HG02610 (cell line): Measurements from ENCODE around the gene ENSA.
A peak's percentile ranks its signal among the peaks of the same experiment; 100 is the strongest.
"Not testable (repeated sequence)": the region's sequence is repeated elsewhere in the genome, so short reads cannot be mapped to it uniquely, and the experiment has no call there.

Experiments
- ATAC-seq: cut with Tn5 transposase; IDR thresholded peaks from one replicate; pipeline ENCODE4 v1.9.1; 2021; ENCODE audit warnings: mild to moderate bottlenecking, moderate library complexity; ENCODE audit not compliant: unreplicated experiment

Gene ENSA

DNA sequence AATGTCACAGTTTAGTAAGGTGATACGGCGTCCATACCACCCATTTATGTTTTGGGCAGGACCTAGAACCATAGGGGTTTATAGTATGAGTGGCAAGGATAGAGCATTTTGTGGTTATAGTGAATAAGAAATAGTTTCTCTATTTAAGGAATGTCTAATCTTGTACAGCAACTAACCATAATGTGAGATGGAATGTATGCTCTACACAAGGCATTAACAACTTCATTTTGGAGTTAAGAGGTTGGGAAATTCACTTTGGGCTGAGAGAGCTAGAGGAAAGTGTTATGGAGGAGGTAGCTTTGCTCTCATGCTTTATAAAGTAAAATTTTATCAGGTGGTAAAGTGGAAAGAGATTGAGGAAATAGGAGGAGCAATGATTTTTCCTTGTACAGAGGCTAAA lies 47.0 kb downstream of the ENSA start:
- no peak for ATAC-seq

DNA sequence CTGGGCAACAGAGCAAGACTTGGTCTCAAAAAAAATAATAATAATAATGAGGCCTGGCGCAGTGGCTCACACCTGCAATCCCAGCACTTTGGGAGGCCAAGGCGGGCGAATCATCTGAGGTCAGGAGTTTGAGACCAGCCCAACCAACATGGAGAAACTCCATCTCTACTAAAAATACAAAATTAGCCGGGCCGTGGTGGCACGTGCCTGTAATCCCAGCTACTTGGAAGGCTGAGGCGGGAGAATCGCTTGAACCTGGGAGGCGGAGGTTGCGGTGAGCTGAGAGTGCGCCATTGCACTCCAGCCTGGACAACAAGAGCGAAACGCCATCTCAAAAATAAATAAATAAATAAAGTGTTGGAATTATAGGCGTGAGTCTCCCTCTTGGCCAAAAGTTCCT lies 47.5 kb downstream of the ENSA start:
- ATAC-seq: not testable (repeated sequence)

DNA sequence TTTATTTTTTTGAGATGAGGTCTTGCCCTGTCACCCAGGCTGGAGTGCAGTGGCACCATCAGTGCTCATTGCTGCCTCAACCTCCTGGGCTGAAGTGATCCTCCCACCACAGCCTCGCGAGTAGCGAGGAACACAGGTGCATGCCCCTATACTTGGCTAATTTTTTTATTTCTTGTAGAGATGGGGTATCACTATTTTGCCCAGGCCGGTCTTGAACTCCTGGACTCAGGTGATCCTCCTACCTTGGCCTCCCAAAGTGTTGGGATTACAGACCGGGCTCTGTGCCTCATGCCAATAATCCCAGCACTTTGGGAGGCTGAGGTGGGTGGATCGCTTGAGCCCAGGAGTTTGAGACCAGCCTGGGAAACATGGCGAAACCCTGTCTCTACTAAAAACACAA lies 48.0 kb downstream of the ENSA start:
- not testable (repeated sequence) for ATAC-seq

DNA sequence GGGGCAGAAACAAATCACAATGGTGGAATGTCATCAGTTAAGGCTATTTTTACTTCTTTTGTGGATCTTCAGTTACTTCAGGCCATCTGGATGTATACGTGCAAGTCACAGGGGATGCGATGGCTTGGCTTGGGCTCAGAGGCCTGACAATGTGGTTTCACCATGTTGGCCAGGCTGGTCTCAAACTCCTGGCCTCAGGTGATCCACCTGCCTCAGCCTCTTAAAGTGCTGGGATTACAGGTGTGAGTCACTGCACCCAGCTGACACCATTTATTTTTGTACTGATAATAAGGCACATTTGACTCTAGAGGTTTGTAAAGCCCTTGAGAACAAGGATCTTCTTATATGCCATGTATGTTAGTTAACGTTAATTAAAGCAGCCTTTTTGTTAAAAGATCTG lies 48.4 kb downstream of the ENSA start:
- not testable (repeated sequence) for ATAC-seq

DNA sequence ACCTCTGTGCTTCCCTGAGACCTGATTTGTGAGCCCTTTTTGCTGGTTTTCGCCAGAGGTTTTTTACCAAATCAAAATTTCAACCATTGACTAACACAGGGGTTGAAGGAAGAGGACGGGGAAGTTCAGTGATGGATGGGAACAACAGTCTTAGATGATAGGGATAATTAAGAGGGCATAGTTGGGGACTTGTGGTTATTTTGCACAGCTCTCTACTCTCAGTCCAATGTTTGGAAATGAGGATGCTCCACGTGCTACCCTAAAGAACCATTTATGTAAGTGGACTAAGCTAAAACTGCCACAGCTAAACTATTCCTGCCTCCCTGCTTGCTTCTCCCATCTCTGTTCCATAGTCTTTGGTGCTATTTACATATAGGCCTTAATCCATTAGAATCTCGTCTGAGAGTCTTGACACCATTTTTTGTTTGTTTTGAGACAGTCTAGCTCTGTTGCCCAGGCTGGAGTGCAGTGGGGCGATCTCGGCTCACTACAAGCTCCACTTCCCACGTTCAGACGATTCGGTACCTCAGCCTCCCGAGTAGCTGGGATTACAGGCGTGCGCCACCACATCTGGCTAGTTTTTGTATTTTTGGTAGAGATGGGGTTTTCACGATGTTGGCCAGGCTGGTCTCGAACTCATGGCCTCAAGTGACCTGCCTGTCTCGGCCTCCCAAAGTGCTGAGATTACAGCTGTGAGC lies 49.3 kb downstream of the ENSA start:
- no peak for ATAC-seq

DNA sequence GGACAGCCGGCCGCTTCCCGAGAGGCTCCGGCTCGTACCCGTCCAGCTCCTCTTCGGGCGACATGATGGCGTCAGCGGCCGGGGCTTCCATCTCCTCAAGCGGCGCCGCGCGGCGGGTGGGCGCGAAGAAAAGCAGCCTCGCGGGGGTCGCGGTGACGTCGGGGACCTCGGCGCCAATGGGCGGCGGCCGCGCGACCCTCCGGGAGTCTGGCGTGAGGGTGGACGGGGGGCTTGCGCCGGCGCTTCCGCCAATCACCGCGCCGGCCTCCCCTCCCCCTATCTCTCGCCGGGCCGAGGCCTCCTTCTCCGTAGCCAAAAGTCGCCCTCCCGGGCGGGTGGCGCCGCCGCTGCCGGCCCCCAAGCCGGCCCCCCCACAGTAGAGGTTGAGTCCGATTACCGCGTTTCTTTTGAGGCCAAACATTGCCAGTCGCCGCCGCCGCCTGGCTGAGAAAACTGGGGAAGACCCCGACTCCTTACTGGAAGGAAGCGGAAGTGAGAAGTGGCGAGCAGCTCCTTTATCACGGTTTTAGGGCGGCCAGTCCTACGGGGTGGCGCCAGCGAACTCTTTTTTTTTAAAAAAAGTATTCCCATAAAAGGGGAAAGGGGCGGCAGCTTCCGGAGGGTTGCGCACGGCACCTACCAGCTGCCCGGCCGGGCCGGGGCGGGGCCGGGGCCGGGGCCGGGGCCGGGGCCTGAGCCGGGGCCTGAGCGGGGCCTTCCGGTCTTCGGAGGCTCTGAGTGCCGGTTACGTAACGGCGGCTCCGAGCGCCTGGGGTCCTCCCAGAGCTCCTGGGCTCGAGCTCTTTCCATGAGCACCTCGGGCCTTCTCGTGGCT lies 50.1 kb downstream of the ENSA start, which contains the start of gene MCL1:
MCL1 (minus strand) TSS at position 501 of the 835 bp plus-strand sequence; CDS start at position 421, 80 bp downstream.
- ATAC-seq: peak; percentile 84

DNA sequence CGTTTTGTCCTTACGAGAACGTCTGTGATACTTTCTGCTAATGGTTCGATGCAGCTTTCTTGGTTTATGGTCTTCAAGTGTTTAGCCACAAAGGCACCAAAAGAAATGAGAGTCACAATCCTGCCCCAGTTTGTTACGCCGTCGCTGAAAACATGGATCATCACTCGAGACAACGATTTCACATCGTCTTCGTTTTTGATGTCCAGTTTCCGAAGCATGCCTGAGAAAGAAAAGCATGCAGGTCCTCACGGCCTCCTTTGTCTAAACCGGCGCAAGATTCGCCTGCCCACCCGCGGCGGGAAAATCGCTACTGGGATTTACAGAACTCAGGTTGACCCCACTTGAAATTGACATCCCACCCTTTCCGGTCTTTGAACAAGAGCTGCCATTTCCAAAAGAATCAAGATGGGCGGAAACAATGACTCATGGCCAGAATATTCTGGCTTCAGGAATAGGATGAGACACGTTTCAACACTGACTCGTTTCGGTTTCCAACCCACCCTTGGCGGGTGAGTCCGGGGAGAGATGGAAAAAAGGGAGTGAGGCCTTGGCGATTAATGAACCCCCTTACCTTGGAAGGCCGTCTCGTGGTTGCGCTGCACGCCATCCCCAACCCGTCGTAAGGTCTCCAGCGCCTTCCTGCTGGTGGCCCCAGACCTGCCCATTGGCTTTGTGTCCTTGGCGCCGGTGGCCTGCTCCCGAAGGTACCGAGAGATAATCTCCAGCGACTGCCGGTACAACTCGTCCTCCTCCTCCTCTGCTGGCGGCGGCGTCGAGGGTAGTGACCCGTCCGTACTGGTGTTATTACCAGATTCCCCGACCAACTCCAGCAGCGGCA lies 50.9 kb downstream of the ENSA start:
- ATAC-seq: no peak

DNA sequence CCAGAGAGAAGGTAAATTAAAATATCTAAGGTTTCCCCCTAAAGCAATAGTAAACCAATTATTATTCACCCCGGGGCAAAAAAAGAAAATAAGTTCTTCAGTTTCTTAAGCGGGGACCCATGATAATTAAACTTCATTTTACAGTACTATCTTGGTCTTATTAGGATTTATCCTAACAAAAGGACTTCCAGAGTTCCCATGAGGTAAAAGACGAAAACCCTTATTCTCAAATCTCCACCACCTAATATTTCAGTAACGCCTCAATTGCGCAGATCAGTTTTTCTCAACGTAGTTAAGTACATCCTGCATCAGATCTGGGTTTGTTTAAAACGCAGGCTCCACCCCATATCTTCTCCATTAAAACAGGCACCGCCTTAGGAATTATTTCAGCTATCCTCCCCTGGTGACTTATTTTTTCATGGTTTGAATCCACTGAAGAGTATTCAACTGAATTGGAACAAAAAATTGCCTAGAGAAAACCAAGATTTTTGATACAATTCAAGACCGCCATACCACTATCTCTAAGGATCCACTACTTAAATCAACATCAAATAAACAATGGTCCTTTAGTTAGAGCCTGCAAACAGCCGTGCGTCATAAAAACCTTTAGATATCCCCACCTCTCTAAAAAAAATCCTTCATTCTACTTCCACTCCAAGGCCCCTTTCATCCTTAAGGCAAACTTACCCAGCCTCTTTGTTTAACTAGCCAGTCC lies 51.7 kb downstream of the ENSA start:
- no peak for ATAC-seq

DNA sequence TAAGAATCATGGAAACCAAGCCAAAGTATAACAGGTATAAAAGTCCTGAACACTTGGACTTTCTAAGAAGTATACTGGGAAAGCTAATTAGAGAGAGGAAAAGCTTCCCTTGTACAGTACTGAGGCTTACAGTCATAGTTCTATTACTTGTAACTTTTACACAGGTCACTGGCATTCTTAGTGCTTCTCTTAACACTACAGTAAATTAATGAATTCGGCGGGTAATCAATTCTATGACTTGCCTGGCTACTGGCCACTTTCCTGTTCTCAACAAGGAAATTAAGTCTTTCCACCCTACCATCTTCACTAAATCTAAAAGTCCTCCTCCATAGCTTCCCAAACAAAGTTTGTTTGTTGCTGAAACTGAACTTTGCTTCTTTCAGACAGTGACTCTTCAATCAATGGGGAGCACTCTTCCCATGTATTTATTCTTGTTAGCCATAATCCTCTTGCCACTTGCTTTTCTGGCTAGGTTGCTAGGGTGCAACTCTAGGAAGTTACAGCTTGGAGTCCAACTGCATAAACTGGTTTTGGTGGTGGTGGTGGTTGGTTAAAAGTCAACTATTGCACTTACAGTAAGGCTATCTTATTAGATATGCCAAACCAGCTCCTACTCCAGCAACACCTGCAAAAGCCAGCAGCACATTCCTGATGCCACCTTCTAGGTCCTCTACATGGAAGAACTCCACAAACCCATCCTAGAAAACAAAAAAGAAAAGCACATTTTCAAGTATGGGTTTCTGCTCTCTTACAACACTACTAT lies 52.4 kb downstream of the ENSA start:
- ATAC-seq: no peak

DNA sequence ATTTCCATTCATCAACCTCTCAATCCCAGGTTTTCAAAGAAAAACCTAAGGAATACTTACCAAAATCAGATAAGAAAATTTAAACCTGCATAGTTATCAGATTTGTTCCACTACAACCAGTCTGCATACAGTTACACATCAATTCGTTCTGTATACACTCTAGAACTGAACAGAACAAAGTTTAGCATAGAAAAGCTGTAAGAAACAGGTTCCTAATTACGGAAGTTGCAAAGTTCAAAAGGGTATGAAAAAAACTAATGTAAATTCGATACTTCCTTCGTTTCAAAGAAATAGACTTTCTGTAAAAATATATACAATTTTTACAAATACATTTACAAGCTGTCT lies 53.1 kb downstream of the ENSA start:
- no peak for ATAC-seq

DNA sequence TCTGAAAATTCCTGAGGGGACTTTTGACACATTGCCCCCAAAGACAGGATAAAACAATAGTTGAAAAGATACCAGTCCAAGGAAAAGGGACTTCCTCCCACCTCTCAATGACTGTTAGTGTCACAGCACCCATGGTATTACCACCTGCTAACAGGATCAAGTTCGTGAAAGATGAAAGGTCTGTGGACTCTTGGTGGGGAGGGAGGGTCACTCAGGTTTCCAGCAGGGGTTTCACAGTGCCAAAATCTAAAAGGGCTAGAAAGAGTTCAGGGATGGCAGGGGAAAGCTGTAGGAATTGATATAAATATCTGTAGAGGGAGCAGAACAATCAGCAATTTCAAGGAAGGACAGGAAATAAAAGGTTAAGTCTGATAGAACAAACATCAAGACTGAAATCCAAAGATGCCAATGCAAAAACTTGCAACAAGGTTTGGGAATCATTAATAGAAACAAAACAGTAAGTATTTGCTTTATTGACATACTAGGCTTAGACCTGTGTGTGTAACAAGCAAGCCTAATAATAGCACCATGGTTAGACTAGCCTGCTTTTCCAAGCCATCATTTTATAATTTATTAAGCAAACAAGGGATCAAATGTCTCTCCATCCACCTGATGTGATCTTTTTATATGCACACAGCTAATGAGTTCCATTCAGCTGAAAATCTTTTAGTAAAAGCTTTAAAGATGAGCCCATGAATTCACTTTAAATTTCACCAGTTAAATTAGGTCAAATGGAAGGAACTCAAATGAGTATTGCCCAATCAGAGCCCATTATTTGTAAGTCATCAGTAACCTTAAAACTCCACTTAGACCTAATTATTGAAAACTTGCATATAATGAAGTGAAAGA lies 53.7 kb downstream of the ENSA start:
- ATAC-seq: no peak

DNA sequence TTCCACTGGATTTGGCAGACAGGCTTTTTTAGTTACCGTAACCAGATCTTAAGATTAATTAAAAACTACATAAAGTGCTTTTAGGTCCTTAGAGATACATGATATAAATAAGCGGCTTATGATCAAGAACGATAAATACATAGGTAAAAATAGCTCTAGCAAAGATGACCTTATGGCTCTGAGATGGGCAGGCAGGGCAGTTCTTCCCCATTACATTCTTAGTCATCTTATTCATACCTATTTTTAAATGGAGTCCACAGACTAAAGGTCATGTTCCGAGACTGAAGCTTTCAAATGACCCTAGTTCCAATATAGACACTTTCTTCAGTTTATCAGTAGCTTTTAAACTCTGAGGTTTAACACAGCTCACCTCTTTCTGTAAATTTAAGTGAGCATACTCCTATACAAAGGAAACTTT lies 54.3 kb downstream of the ENSA start:
- ATAC-seq: no peak

DNA sequence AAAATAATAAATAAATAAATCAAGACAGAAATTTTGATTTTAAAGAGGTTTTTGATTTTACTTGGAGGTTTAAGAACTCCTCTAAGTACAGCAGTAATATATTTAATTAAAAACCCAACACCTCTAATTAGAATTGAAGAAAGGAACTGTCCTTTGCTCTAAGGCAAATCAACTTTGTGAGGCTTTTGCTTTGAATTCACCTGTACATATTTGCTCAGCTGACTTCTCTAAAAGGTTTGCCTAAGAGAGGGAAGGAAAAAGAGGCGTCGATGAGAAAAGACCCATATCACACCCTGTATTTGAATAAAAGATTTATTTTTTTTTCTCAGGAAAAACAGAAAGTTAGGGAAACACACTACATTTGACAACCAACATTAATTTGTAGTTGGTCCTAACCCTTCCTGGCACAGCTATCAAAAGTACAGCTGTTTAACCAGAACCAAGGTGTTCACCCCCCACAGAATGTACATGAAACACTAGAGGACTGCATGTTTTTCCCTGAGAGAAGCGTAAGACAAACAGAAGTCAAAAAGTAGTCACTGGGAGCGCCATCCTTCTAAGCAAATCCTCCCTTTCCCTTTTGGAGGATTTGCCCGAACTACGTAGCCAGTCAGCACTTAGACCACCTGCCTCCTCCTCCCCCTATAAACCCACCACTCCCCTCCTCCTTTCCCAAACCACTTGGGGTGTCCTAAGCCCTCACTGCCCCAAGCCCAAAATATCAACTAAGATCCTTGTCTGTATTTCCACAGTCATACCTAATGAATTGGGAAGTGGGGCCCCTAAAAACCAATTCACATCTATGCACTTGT lies 54.9 kb downstream of the ENSA start:
- no peak for ATAC-seq

DNA sequence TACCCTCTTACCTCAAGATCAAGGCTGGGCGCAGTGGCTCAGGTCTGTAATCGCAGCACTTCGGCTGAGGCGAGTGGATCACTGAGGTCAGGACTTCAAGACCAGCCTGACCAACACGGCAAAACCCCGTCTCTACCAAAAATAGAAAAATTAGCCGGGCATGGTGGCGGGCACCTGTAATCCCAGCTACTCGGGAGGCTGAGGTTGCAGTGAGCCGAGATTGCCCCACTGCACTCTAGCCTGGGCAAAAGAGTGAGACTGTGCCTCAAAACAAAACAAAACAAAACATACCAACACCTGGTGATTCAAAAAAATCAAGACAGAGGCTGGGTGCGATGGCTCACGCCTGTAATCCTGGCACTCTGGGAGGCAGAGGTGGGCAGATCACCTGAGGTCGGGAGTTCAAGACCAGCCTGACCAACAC lies 55.8 kb downstream of the ENSA start:
- ATAC-seq: not testable (repeated sequence)

DNA sequence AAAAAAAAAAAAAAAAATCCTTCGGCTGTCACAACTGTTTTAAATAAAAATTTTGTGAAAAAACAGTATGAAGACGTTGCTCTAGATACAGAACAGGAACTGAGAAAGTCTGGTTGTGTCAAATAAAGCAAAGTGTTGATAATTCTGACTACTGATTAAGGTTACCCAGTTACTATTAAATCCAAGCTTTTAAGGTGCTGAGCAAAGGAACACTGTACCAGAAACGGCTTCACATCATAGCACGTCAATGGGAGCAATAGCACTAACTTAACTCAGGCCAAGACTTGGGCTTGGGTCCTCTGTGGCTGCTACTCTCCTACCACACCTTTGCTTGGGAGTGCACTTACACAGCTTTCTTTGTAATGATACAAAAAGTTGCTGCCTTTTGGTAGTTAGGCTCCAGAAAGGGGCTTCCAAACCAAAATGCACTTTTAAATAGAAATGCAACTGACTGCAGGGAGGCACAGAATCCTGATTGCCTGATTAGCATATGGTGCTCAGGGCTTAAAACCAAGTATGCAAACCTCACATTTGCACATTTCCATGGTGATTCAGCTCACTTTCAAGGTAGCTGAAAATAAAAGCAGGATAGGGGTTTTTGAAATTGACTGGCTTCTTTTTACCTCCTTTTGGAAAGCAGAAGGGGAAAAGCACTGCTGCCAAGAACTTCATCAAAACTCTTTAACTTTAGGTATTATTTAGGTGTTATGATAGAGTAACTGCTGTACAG lies 56.3 kb downstream of the ENSA start:
- no peak for ATAC-seq
